Midbrain (tissue), 1 donor: ENCODE results near the gene PKD1.

ENCODE experiments used
- DNase-seq: peaks from one replicate; lab custom pipeline; 2025; lab: John Stamatoyannopoulos, UW

The PKD1 gene

GRCh38 chr16:2087748-2088631 lies 47.7 kb downstream of the PKD1 start:
- no peak for DNase-seq

- no peak for DNase-seq
Observed at GRCh38 chr16:2086812-2087747, 48.6 kb downstream of the PKD1 start.

GRCh38 chr16:2086106-2086742 lies 49.5 kb downstream of the PKD1 start:
- no peak for DNase-seq

GRCh38 chr16:2085669-2086068 lies 50.0 kb downstream of the PKD1 start:
- DNase-seq: no peak

- no peak for DNase-seq
Observed at GRCh38 chr16:2084895-2085625, 50.6 kb downstream of the PKD1 start.

GRCh38 chr16:2083876-2084780 lies 51.6 kb downstream of the PKD1 start:
- no peak for DNase-seq

GRCh38 chr16:2083409-2083808 lies 52.3 kb downstream of the PKD1 start:
- DNase-seq: no peak

GRCh38 chr16:2082983-2083364 lies 52.7 kb downstream of the PKD1 start:
- DNase-seq: no peak

- DNase-seq: no peak
Observed at GRCh38 chr16:2082171-2082982, 53.3 kb downstream of the PKD1 start.

GRCh38 chr16:2081201-2082084 lies 54.3 kb downstream of the PKD1 start:
- no peak for DNase-seq

GRCh38 chr16:2079991-2080390 lies 55.7 kb downstream of the PKD1 start:
- no peak for DNase-seq

GRCh38 chr16:2079311-2079800 lies 56.3 kb downstream of the PKD1 start:
- DNase-seq: no peak

GRCh38 chr16:2078691-2079090 lies 57.0 kb downstream of the PKD1 start:
- no peak for DNase-seq

- DNase-seq: no peak
Observed at GRCh38 chr16:2078096-2078495, 57.6 kb downstream of the PKD1 start.

GRCh38 chr16:2077696-2078095 lies 58.0 kb downstream of the PKD1 start:
- no peak for DNase-seq

- no peak for DNase-seq
Observed at GRCh38 chr16:2077016-2077415, 58.7 kb downstream of the PKD1 start.

GRCh38 chr16:2076072-2076865 lies 59.4 kb downstream of the PKD1 start:
- no peak for DNase-seq

- no peak for DNase-seq
Observed at GRCh38 chr16:2075631-2076030, 60.1 kb downstream of the PKD1 start.
